ENCODE data around the gene EBF3. TPM values are rescaled to one million over a fixed set of nuclear protein-coding genes. Genes with fewer than 3 reads are reported as not detected.

Gene EBF3
- total and polyA plus RNA-seq, 4 donors, result 14.3 to 166 (median 116) TPM

GRCh38 chr10:129940617-129941198, 23.4 kb downstream of the EBF3 start:
- H3K9me3 ChIP-seq (ENCODE audit: control insufficient read depth, insufficient read depth, low read length), result no peaks in the 10 kb centered on the region
- 77% methylated on average over 9 of the region's 13 CpGs for WGBS (ENCODE audit: insufficient coverage)
- H3K4me1 ChIP-seq (ENCODE audit: control insufficient read depth, insufficient read depth, low read length), result peaks cover 59% of the 10 kb centered on the region
- H3K27ac ChIP-seq (ENCODE audit: low read depth, low read length), result no peak overlapping the region
- no peak for DNase-seq (ENCODE audit: low read depth in 4 of 6, low spot score in 6 of 6)
- peaks cover 2% of the 10 kb centered on the region for H3K27me3 ChIP-seq (ENCODE audit: control insufficient read depth, insufficient read depth, low read length)
- no peak overlapping the region for H3K4me3 ChIP-seq (ENCODE audit: low read depth, low read length)
- H3K36me3 ChIP-seq (ENCODE audit: control insufficient read depth, insufficient read depth, low read length), result peaks cover 21% of the 10 kb centered on the region

DNA sequence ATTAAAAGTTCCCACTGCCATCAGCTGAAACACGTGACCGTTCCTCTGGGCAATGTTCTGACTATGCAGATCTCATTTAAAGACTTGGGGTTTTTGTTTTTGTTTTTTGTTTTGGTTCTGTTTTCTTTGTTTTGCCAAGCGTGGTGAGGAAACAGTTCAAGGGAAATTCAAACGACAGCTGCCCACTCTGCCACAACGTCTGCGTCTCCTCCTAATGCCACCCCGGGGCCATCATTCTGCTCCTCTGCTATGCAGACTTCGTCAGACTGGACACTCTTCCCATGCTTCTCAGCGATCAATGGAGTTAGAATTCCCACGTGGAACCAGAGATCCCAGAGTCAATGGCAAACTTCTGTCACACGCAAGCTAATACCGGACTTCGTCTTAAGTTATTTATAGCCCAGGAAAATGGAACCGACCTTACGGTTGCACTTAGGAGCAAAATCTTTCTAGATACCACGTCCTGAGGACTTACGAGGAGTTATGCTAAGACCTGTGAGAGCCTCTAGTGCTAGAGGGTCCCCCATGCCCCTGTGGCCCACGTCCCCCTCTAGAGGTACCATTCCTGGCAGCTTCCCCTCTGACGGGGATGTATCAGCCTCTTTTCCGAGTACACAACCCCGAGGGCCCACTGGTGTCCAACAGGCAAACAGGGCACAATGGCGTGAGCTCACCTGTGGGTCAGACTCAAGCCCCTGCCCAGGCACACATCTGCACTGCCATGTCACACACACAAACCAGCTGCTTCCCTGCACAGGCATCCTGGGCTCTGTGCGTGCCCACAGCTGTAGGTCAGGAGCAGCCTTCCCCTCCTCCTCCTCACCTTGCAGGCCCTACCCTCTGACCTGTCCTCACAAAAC, 24.4 kb downstream of the EBF3 start:
- Histone ChIP-seq H3K4me3 (ENCODE audit: low read depth, low read length) (no peak overlapping the region), H3K27ac (ENCODE audit: low read depth, low read length) (no peak overlapping the region), H3K9me3 (ENCODE audit: control insufficient read depth, insufficient read depth, low read length) (no peaks in the 10 kb centered on the region), H3K36me3 (ENCODE audit: control insufficient read depth, insufficient read depth, low read length) (peaks cover 27% of the 10 kb centered on the region), H3K4me1 (ENCODE audit: control insufficient read depth, insufficient read depth, low read length) (peaks cover 67% of the 10 kb centered on the region), H3K27me3 (ENCODE audit: control insufficient read depth, insufficient read depth, low read length) (no peaks in the 10 kb centered on the region)
- 68% methylated on average over 22 of the region's 23 CpGs for WGBS (ENCODE audit: insufficient coverage)
- no peak for DNase-seq (ENCODE audit: low read depth in 4 of 6, low spot score in 6 of 6)

DNA sequence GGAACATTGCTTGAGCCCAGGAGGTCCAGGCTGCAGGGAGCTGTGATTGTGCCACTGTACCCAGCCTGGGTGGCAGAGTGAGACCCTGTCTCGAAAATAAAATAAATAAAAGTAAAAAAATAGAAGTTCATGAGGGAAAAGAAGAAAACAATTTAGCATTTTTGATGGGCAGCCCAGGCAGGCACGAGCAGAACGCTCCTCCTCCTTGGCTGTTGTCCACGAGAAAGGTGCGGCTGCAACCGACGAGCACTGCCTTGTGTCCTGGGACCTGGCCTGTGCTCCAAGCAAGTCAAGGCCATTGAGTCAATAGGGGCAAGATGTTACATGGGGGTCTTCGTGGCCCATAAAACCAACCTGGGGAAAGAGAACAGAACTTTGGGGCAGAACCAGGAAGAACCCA, 25.6 kb downstream of the EBF3 start:
- no peak overlapping the region for H3K4me3 ChIP-seq (ENCODE audit: low read depth, low read length)
- H3K27me3 ChIP-seq (ENCODE audit: control insufficient read depth, insufficient read depth, low read length), result no peaks in the 10 kb centered on the region
- no peaks in the 10 kb centered on the region for H3K9me3 ChIP-seq (ENCODE audit: control insufficient read depth, insufficient read depth, low read length)
- no peak for DNase-seq (ENCODE audit: low read depth in 4 of 6, low spot score in 6 of 6)
- H3K4me1 ChIP-seq (ENCODE audit: control insufficient read depth, insufficient read depth, low read length), result peaks cover 79% of the 10 kb centered on the region
- WGBS (ENCODE audit: insufficient coverage), result 81% methylated on average over 7 of the region's 8 CpGs
- peaks cover 34% of the 10 kb centered on the region for H3K36me3 ChIP-seq (ENCODE audit: control insufficient read depth, insufficient read depth, low read length)
- H3K27ac ChIP-seq (ENCODE audit: low read depth, low read length), result no peak overlapping the region

- Histone ChIP-seq H3K27me3 (ENCODE audit: control insufficient read depth, insufficient read depth, low read length) (no peaks in the 10 kb centered on the region), H3K9me3 (ENCODE audit: control insufficient read depth, insufficient read depth, low read length) (no peaks in the 10 kb centered on the region), H3K4me1 (ENCODE audit: control insufficient read depth, insufficient read depth, low read length) (peaks cover 78% of the 10 kb centered on the region), H3K27ac (ENCODE audit: low read depth, low read length) (no peak overlapping the region), H3K36me3 (ENCODE audit: control insufficient read depth, insufficient read depth, low read length) (peaks cover 34% of the 10 kb centered on the region), H3K4me3 (ENCODE audit: low read depth, low read length) (no peak overlapping the region)
- 89% methylated on average over 10 of the region's 10 CpGs for WGBS (ENCODE audit: insufficient coverage)
- DNase-seq (ENCODE audit: low read depth in 4 of 6, low spot score in 6 of 6), result no peak
Measured at GRCh38 chr10:129937351-129937751, 26.7 kb downstream of the EBF3 start.

- peaks cover 76% of the 10 kb centered on the region for H3K4me1 ChIP-seq (ENCODE audit: control insufficient read depth, insufficient read depth, low read length)
- DNase-seq (ENCODE audit: low read depth in 4 of 6, low spot score in 6 of 6), result no peak
- H3K27me3 ChIP-seq (ENCODE audit: control insufficient read depth, insufficient read depth, low read length), result no peaks in the 10 kb centered on the region
- no peaks in the 10 kb centered on the region for H3K9me3 ChIP-seq (ENCODE audit: control insufficient read depth, insufficient read depth, low read length)
- H3K36me3 ChIP-seq (ENCODE audit: control insufficient read depth, insufficient read depth, low read length), result peaks cover 33% of the 10 kb centered on the region
- H3K4me3 ChIP-seq (ENCODE audit: low read depth, low read length), result no peak overlapping the region
- 85% methylated on average over 16 of the region's 16 CpGs for WGBS (ENCODE audit: insufficient coverage)
- H3K27ac ChIP-seq (ENCODE audit: low read depth, low read length), result no peak overlapping the region
Measured at GRCh38 chr10:129936923-129937300, 27.2 kb downstream of the EBF3 start.

DNA sequence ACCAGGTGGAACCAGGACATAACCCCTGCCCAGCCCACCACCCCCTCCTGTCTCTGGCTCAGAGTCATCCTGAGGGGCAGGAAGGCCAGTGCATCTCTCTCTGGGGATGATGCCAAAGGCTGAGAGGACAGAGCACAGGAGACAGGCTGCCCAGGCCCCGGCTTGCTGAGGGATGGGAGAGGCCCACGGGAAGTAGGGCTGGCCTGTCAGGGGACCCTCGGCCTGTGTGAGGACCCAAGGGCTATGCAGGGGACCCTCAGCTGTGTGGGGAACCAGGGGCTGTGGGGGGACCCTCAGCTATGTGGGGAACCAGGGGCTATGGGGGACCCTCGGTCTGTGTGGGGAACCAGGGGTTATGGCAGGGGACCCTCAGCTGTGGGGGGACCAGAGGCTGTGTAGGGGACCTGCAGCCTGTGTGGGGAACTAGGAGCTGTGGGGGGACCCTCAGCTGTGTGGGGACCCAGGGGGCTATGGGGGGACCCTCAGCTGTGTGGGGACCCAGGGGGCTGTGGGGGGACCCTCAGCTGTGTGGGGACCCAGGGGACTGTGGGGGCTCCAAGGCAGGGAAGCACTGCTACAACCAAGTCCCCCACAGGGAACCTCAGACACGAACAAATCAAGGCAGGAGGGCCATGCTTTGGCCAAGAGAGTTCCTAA, 27.7 kb downstream of the EBF3 start:
- Histone ChIP-seq H3K27me3 (ENCODE audit: control insufficient read depth, insufficient read depth, low read length) (no peaks in the 10 kb centered on the region), H3K9me3 (ENCODE audit: control insufficient read depth, insufficient read depth, low read length) (no peaks in the 10 kb centered on the region), H3K4me1 (ENCODE audit: control insufficient read depth, insufficient read depth, low read length) (peaks cover 70% of the 10 kb centered on the region), H3K4me3 (ENCODE audit: low read depth, low read length) (no peak overlapping the region), H3K27ac (ENCODE audit: low read depth, low read length) (no peak overlapping the region), H3K36me3 (ENCODE audit: control insufficient read depth, insufficient read depth, low read length) (peaks cover 30% of the 10 kb centered on the region)
- WGBS (ENCODE audit: insufficient coverage), result 72% methylated on average over 5 of the region's 5 CpGs
- no peak for DNase-seq (ENCODE audit: low read depth in 4 of 6, low spot score in 6 of 6)

GRCh38 chr10:129935867-129936152, 28.3 kb downstream of the EBF3 start:
- Histone ChIP-seq H3K4me3 (ENCODE audit: low read depth, low read length) (no peak overlapping the region), H3K27me3 (ENCODE audit: control insufficient read depth, insufficient read depth, low read length) (no peaks in the 10 kb centered on the region), H3K27ac (ENCODE audit: low read depth, low read length) (no peak overlapping the region), H3K4me1 (ENCODE audit: control insufficient read depth, insufficient read depth, low read length) (peaks cover 66% of the 10 kb centered on the region), H3K9me3 (ENCODE audit: control insufficient read depth, insufficient read depth, low read length) (no peaks in the 10 kb centered on the region), H3K36me3 (ENCODE audit: control insufficient read depth, insufficient read depth, low read length) (peaks cover 27% of the 10 kb centered on the region)
- DNase-seq (ENCODE audit: low read depth in 4 of 6, low spot score in 6 of 6), result no peak
- 83% methylated on average over 1 of the region's 7 CpGs for WGBS (ENCODE audit: insufficient coverage)

GRCh38 chr10:129935102-129935866, 28.8 kb downstream of the EBF3 start:
- H3K36me3 ChIP-seq (ENCODE audit: control insufficient read depth, insufficient read depth, low read length), result peaks cover 24% of the 10 kb centered on the region
- no peaks in the 10 kb centered on the region for H3K9me3 ChIP-seq (ENCODE audit: control insufficient read depth, insufficient read depth, low read length)
- peaks cover 61% of the 10 kb centered on the region for H3K4me1 ChIP-seq (ENCODE audit: control insufficient read depth, insufficient read depth, low read length)
- H3K27ac ChIP-seq (ENCODE audit: low read depth, low read length), result no peak overlapping the region
- WGBS (ENCODE audit: insufficient coverage), result 78% methylated on average over 14 of the region's 16 CpGs
- H3K4me3 ChIP-seq (ENCODE audit: low read depth, low read length), result no peak overlapping the region
- H3K27me3 ChIP-seq (ENCODE audit: control insufficient read depth, insufficient read depth, low read length), result no peaks in the 10 kb centered on the region
- no peak for DNase-seq (ENCODE audit: low read depth in 4 of 6, low spot score in 6 of 6)

- no peaks in the 10 kb centered on the region for H3K9me3 ChIP-seq (ENCODE audit: control insufficient read depth, insufficient read depth, low read length)
- H3K27me3 ChIP-seq (ENCODE audit: control insufficient read depth, insufficient read depth, low read length), result no peaks in the 10 kb centered on the region
- H3K36me3 ChIP-seq (ENCODE audit: control insufficient read depth, insufficient read depth, low read length), result peaks cover 24% of the 10 kb centered on the region
- no peak overlapping the region for H3K4me3 ChIP-seq (ENCODE audit: low read depth, low read length)
- 80% methylated on average over 7 of the region's 12 CpGs for WGBS (ENCODE audit: insufficient coverage)
- no peak overlapping the region for H3K27ac ChIP-seq (ENCODE audit: low read depth, low read length)
- peak in 1 of 6 donors; percentile 43 for DNase-seq (ENCODE audit: low read depth in 4 of 6, low spot score in 6 of 6)
- H3K4me1 ChIP-seq (ENCODE audit: control insufficient read depth, insufficient read depth, low read length), result peaks cover 52% of the 10 kb centered on the region
Measured at GRCh38 chr10:129934196-129934925, 29.7 kb downstream of the EBF3 start.
